SH-SY5Y (cell line): ENCODE data around the gene SLX4IP.

Source experiments
- GATA2 ChIP-seq: IDR thresholded peaks from 2 replicates; pipeline ENCODE4 v1.6.1; 2011; ENCODE audit warnings: mild to moderate bottlenecking, low read depth, low read length
- GATA3 ChIP-seq: IDR thresholded peaks from 2 replicates; pipeline ENCODE4 v1.6.1; 2011; ENCODE audit warnings: low read depth, mild to moderate bottlenecking, low read length, moderate library complexity

DNA sequence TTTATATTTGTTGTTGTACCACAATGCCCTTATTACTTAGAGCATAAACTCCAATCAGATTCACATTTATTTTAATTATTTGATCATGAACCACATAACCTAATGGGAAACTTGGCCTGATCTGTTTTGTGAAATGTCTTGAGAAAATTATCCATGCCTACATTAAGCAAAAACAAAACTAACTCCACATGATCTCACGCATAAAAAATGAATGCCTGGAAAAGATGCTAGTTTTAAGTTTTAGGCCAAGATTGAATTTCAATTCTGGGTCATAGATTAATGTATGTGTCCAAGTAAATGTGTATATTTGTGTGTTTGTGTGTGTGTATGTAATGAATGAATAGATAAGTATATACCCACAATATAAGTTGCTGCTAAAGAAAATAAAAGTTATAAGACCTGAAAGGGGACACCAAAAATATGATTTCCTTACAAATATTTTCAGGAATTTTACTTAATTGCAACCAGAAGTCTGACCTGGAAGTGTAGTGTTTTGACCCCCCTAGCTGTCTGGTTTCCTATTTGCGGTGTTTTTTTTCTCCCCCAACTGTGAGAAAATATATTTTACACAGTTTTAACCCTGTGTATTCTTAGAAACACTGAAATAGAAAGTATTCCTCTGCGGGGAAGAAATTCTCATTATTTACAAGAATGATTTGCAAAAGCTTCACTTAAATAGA lies 141.4 kb downstream of the SLX4IP start:
- TF ChIP-seq GATA2 = no peak
- no peak for TF ChIP-seq GATA3
